H1 (cell line): Measurements from ENCODE around the gene C6orf52. TPM values are rescaled to one million over a fixed set of nuclear protein-coding genes. Genes with fewer than 3 reads are reported as not detected.
"Not testable (repeated sequence)": the region's sequence is repeated elsewhere in the genome, so short reads cannot be mapped to it uniquely, and the experiment has no call there.

Source experiments
- CTCF ChIA-PET: fragments of 300-600 bp; sonication (Branson Sonifier 250); formaldehyde crosslinking; loops from one replicate; lab custom pipeline; 2021; ENCODE audit not compliant: partially characterized antibody; lab: Charles Lee
- POLR2A ChIA-PET: fragments of 300-600 bp; sonication (Branson Sonifier 250); formaldehyde crosslinking; loops from one replicate; lab custom pipeline; 2021; ENCODE audit warnings: inconsistent platforms; ENCODE audit not compliant: partially characterized antibody; lab: Charles Lee
- DNase-seq, 2 experiments: peaks; one replicate each; pipeline versions ENCODE4 v3.0.0 to v3.0.0-alpha.2; 2010 to 2022; ENCODE audit warnings: low spot score in 2 of 2, low read depth in 1 of 2, mixed read lengths in 1 of 2
- FAIRE-seq: peaks from 2 replicates; lab custom pipeline; 2011; peaks lifted over from hg19 to GRCh38; lab: Jason Lieb, UNC
- H2AFZ ChIP-seq: 2 replicates; pipeline ENCODE4 v1.8.1; 2012; ENCODE audit warnings: low read length, inconsistent platforms
- H2AK5ac ChIP-seq: 2 replicates; pipeline ENCODE4 v1.6.1; 2013; ENCODE audit warnings: low read depth, low read length
- H2BK120ac ChIP-seq: replicated peaks from 2 replicates; pipeline ENCODE3; 2013; ENCODE audit warnings: low read depth, low read length, inconsistent platforms
- H2BK12ac ChIP-seq: 2 replicates; pipeline ENCODE4 v1.6.1; 2013; ENCODE audit warnings: low read depth, low read length
- H2BK15ac ChIP-seq: 2 replicates; pipeline ENCODE4 v1.6.1; 2013; ENCODE audit warnings: low read length
- H2BK20ac ChIP-seq: 2 replicates; pipeline ENCODE4 v1.6.1; 2013; ENCODE audit warnings: low read length
- H2BK5ac ChIP-seq: 2 replicates; pipeline ENCODE4 v1.6.1; 2013; ENCODE audit warnings: low read depth, low read length
- H3K14ac ChIP-seq: 2 replicates; pipeline ENCODE4 v1.6.1; 2013; ENCODE audit warnings: inconsistent platforms; ENCODE audit not compliant: insufficient read length
- H3K18ac ChIP-seq: 2 replicates; pipeline ENCODE4 v1.6.1; 2013; ENCODE audit warnings: low read length; ENCODE audit errors: extremely low read depth
- H3K23ac ChIP-seq: 2 replicates; pipeline ENCODE4 v1.6.1; 2013; ENCODE audit warnings: inconsistent platforms; ENCODE audit not compliant: insufficient read length
- H3K23me2 ChIP-seq: 2 replicates; pipeline ENCODE4 v1.6.1; 2013; ENCODE audit warnings: low read depth, low read length
- H3K27ac ChIP-seq: 2 replicates; pipeline ENCODE4 v1.6.1; 2011; ENCODE audit warnings: low read depth, low read length, inconsistent platforms
- H3K27me3 ChIP-seq, 4 experiments: replicated peaks in 1 of 4; 1 replicate in 1 of 4; 2 replicates in 3 of 4; pipeline versions ENCODE4 v1.6.1 to v1.8.1; 2011 to 2013; ENCODE audit warnings: low read length in 3 of 4, mild to moderate bottlenecking in 3 of 4, inconsistent platforms in 2 of 4, mixed read lengths in 2 of 4, moderate library complexity in 1 of 4; ENCODE audit not compliant: control insufficient read depth in 3 of 4, insufficient read depth in 3 of 4; ENCODE audit errors: extremely low read depth in 1 of 4
- H3K36me3 ChIP-seq, 4 experiments: 2 replicates each; pipeline versions ENCODE4 v1.6.1 to v1.8.1; 2011 to 2013; ENCODE audit warnings: mild to moderate bottlenecking in 4 of 4, low read length in 3 of 4, moderate library complexity in 2 of 4, control low read depth in 1 of 4, inconsistent platforms in 1 of 4; ENCODE audit not compliant: insufficient read depth in 4 of 4, control insufficient read depth in 2 of 4
- H3K4ac ChIP-seq: replicated peaks from 2 replicates; pipeline ENCODE3; 2013; ENCODE audit warnings: low read length, low read depth, mixed read lengths, inconsistent platforms; ENCODE audit not compliant: insufficient read length
- H3K4me1 ChIP-seq, 4 experiments: replicated peaks in 1 of 4; 1 replicate in 1 of 4; 2 replicates in 3 of 4; pipeline versions ENCODE4 v1.6.1 to v1.8.1; 2011 to 2013; ENCODE audit warnings: low read length in 3 of 4, inconsistent platforms in 2 of 4, mixed read lengths in 1 of 4; ENCODE audit not compliant: insufficient read depth in 4 of 4, control insufficient read depth in 3 of 4
- H3K4me2 ChIP-seq, 2 experiments: 2 replicates each; pipeline versions ENCODE4 v1.6.1 to v1.8.1; 2011 to 2013; ENCODE audit warnings: low read depth in 2 of 2, low read length in 2 of 2, control low read depth in 1 of 2, inconsistent platforms in 1 of 2, mild to moderate bottlenecking in 1 of 2; ENCODE audit not compliant: insufficient read depth in 1 of 2
- H3K4me3 ChIP-seq, 4 experiments: fragments of 200-600, 300-600 bp in 1 of 4; sonication (generic), shearing (Covaris generic), sonication (Bioruptor Twin) in 1 of 4; 2 replicates each; pipeline versions ENCODE4 v1.5.1 to v1.8.1; 2011 to 2016; ENCODE audit warnings: low read length in 4 of 4, low read depth in 3 of 4, control low read depth in 2 of 4, inconsistent platforms in 2 of 4, mild to moderate bottlenecking in 2 of 4, mixed read lengths in 1 of 4, moderate library complexity in 1 of 4; ENCODE audit not compliant: insufficient read depth in 2 of 4; ENCODE audit errors: extremely low read depth in 1 of 4
- H3K56ac ChIP-seq: replicated peaks from 2 replicates; pipeline ENCODE3; 2013; ENCODE audit warnings: low read depth, mild to moderate bottlenecking, mixed read lengths, low read length, inconsistent platforms; ENCODE audit not compliant: insufficient read length
- H3K79me1 ChIP-seq: 2 replicates; pipeline ENCODE4 v1.6.1; 2013; ENCODE audit warnings: low read depth, low read length, control low read depth
- H3K79me2 ChIP-seq, 2 experiments: 2 replicates each; pipeline versions ENCODE4 v1.6.1 to v1.8.1; 2012 to 2013; ENCODE audit warnings: low read length in 2 of 2, mild to moderate bottlenecking in 2 of 2, inconsistent platforms in 1 of 2; ENCODE audit not compliant: insufficient read depth in 2 of 2, control insufficient read depth in 1 of 2
- H3K9ac ChIP-seq, 4 experiments: replicated peaks in 1 of 4; 1 replicate in 1 of 4; 2 replicates in 3 of 4; pipeline versions ENCODE4 v1.6.1 to v1.8.1; 2011 to 2013; ENCODE audit warnings: low read depth in 3 of 4, low read length in 3 of 4, control low read depth in 2 of 4, mild to moderate bottlenecking in 2 of 4, moderate library complexity in 2 of 4, inconsistent platforms in 1 of 4; ENCODE audit errors: extremely low read depth in 1 of 4
- H3K9me3 ChIP-seq, 2 experiments: 2 replicates each; pipeline versions ENCODE4 v1.6.1 to v1.8.1; 2012 to 2013; ENCODE audit warnings: mild to moderate bottlenecking in 2 of 2, moderate library complexity in 2 of 2, control low read depth in 1 of 2, inconsistent platforms in 1 of 2, low read depth in 1 of 2, low read length in 1 of 2, mixed read lengths in 1 of 2; ENCODE audit not compliant: insufficient read depth in 2 of 2
- H4K20me1 ChIP-seq, 2 experiments: replicated peaks in 1 of 2; 2 replicates each; pipeline versions ENCODE3 to v1.8.1; 2011 to 2013; ENCODE audit warnings: inconsistent platforms in 2 of 2, low read length in 2 of 2, mild to moderate bottlenecking in 1 of 2; ENCODE audit not compliant: insufficient read depth in 2 of 2, control insufficient read depth in 1 of 2
- H4K5ac ChIP-seq: 2 replicates; pipeline ENCODE4 v1.6.1; 2013; ENCODE audit warnings: low read length, low read depth, mixed read lengths, inconsistent platforms; ENCODE audit not compliant: insufficient read length
- H4K8ac ChIP-seq: 2 replicates; pipeline ENCODE4 v1.8.0; 2013; ENCODE audit warnings: mild to moderate bottlenecking, moderate library complexity, low read length, inconsistent platforms; ENCODE audit not compliant: insufficient read depth; ENCODE audit errors: extremely low read depth
- H4K91ac ChIP-seq: replicated peaks from 2 replicates; pipeline ENCODE3; 2013; ENCODE audit warnings: low read length, mixed read lengths, inconsistent platforms; ENCODE audit not compliant: insufficient read length
- POLR2A ChIP-seq, 2 experiments: IDR thresholded peaks; 1 replicate in 1 of 2; 2 replicates in 1 of 2; pipeline ENCODE4 v1.6.1; 2011; ENCODE audit warnings: low read depth in 2 of 2, low read length in 2 of 2, mild to moderate bottlenecking in 2 of 2; ENCODE audit errors: control extremely low read depth in 1 of 2
- SP1 ChIP-seq: IDR thresholded peaks from 2 replicates; pipeline ENCODE4 v1.6.1; 2011; ENCODE audit warnings: low read depth, low read length
- TBP ChIP-seq: IDR thresholded peaks from 2 replicates; pipeline ENCODE4 v1.6.1; 2011; ENCODE audit warnings: low read depth, low read length, improper control_type of control experiment
- WGBS, 2 experiments: shearing (Covaris generic) in 1 of 2; methylation state at CpG; one replicate each; pipeline versions ENCODE4 v1.1.6 to v1.1.7; 2013 to 2015; ENCODE audit warnings: low lambda C conversion rate in 2 of 2, mixed read lengths in 2 of 2, inconsistent platforms in 1 of 2, low coverage in 1 of 2, missing lambda C conversion rate in 1 of 2; ENCODE audit not compliant: insufficient replicate concordance in 2 of 2, insufficient coverage in 1 of 2, insufficient read length in 1 of 2; ENCODE audit errors: extremely low coverage in 1 of 2, missing lambda C conversion rate in 1 of 2; 5-methylcytosine and 5-hydroxymethylcytosine counted together
- polyA plus RNA-seq, 7 experiments: library from polyadenylated mRNA; depleted of rRNA in 3 of 7; stranded (reverse) in 5 of 7; unstranded in 2 of 7; fragments of >200 nt in 5 of 7; fragments of 200-250 nt in 2 of 7; gene quantifications; 1 replicate in 5 of 7; 2 replicates in 1 of 7; 4 replicates in 1 of 7; pipeline versions ENCODE4 v1.2.1 to v1.2.3, GENCODE V29; 2011 to 2013; ENCODE audit warnings: missing spikeins in 2 of 7, mixed read lengths in 2 of 7
- total RNA-seq: library from RNA; stranded (reverse); fragmentation: NEBNext Ultra II Directional; extraction: Animal tissue kit (Norgen Biotek cat#: 25700); gene quantifications from 2 replicates; pipeline ENCODE4 v1.2.1, GENCODE V29; 2021

C6orf52 gene
- total and polyA plus RNA-seq, 2 of the 8 experiments (the other 6 are each of a cell fraction or from before 2014, with no cell fraction given), result 1.5 to 3.1 TPM

DNA sequence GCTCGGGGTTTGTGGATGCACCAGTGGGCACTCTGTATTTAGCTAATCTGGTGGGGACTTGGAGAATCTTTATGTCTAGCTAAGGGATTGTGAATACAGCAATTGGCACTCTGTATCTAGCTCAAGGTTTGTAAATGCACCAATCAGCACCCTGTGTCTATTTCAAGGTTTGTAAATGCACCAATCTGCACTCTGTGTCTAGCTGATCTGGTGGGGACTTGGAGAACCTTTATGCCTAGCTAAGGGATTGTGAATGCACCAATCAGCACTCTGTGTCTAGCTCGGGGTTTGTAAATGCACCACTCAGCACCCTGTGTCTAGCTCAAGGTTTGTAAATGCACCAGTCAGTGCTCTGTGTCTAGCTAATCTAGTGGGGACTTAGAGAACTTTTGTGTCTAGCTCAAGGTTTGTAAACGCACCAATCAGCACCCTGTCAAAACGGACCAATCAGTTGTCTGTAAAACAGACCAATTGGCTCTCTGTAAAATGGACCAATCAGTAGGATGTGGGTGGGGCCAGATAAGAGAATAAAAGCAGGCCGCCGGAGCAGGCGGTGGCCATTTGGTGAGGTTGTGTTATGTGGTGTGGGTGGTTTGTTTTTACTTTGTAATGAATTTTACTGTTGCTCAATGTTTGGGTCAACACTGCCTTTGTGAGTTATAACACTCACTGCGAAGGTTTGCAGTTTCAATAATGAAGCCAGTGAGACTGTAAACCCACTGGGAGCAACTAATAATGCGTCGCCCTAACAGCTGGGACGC lies 33.8 kb downstream of the C6orf52 start:
- not testable (repeated sequence) for FAIRE-seq
- POLR2A ChIA-PET, result interaction anchor here (0.6 to 2.4 kb wide), 22 partner anchors 9 to 173 kb away, joined by 3 to 8 read pairs (median 4); partner anchors contain the start of genes C6orf52 and PAK1IP1
- 0 out of 2 replicates have a peak overlapping the region, but pooled peaks have one; percentile 36 for H2AFZ ChIP-seq

More for the DNA sequence above, 33.8 kb downstream of the C6orf52 start:
- peak overlapping the region; percentile 79 for H3K4me2 ChIP-seq
- 88% methylated on average over 11 of the region's 11 CpGs; no CpG with 5 or more reads in 1 of the 2 experiments for WGBS, 2 experiments
- not testable (repeated sequence) for H3K36me3 ChIP-seq, H2BK20ac ChIP-seq, H4K5ac ChIP-seq, H3K79me1 ChIP-seq, H3K4ac ChIP-seq, H2AK5ac ChIP-seq, H2BK12ac ChIP-seq
- peak; percentile 65 for TF ChIP-seq TBP
- peak in 1 of 2 experiments; percentile 36; a peak in 1 of 3 replicates for TF ChIP-seq POLR2A (IDR thresholded peaks at IDR 0.05; ENCODE audit: control extremely low read depth in 1 of 2, low read depth in 2 of 2, low read length in 2 of 2)
- TF ChIP-seq SP1, result 0 out of 2 replicates have a peak, but pooled peaks have one; percentile 44
- TF ChIP-seq, all 59 proteins: peak for 3; not testable (repeated sequence) for 56
- CTCF ChIA-PET, result interaction anchor here (0.6 to 1.7 kb wide), 11 partner anchors 8 to 155 kb away, joined by 3 to 7 read pairs (median 3); no protein-coding TSS in a partner anchor
- not testable (repeated sequence) for H3K9me3 ChIP-seq, H4K91ac ChIP-seq, DNase-seq, H2BK15ac ChIP-seq, H3K23ac ChIP-seq, H3K14ac ChIP-seq, H3K79me2 ChIP-seq, H3K9ac ChIP-seq, H3K56ac ChIP-seq, H3K27me3 ChIP-seq, H3K27ac ChIP-seq, H4K8ac ChIP-seq, H2BK120ac ChIP-seq, H2BK5ac ChIP-seq, H3K18ac ChIP-seq, H4K20me1 ChIP-seq, H3K4me1 ChIP-seq, H3K23me2 ChIP-seq
- peak overlapping the region; percentile 52 to 69 (median 54); a peak in 7 of 8 replicates for H3K4me3 ChIP-seq
